ENCODE results near the gene FSD1L.
A peak's percentile ranks its signal among the peaks of the same experiment; 100 is the strongest.
"Not testable (repeated sequence)": the region's sequence is repeated elsewhere in the genome, so short reads cannot be mapped to it uniquely, and the experiment has no call there.

FSD1L gene

GRCh38 chr9:105484226-105484625 is 36.4 kb downstream of the FSD1L start:
- DNase-seq (ENCODE audit: low spot score), result peak; percentile 53

- DNase-seq (ENCODE audit: low spot score), result no peak
These were observed 37.3 kb downstream of the FSD1L start for GRCh38 chr9:105485131-105485530.

- no peak for DNase-seq (ENCODE audit: low spot score)
These were observed 49.0 kb downstream of the FSD1L start for GRCh38 chr9:105496826-105497225.

GRCh38 chr9:105497704-105498103 is 49.9 kb downstream of the FSD1L start:
- no peak for DNase-seq (ENCODE audit: low spot score)

GRCh38 chr9:105500108-105500766 is 52.4 kb downstream of the FSD1L start:
- no peak for DNase-seq (ENCODE audit: low spot score)

- no peak for DNase-seq (ENCODE audit: low spot score)
These were observed 53.6 kb downstream of the FSD1L start for GRCh38 chr9:105501414-105501813.

GRCh38 chr9:105502276-105502675 is 54.4 kb downstream of the FSD1L start:
- DNase-seq (ENCODE audit: low spot score), result no peak

GRCh38 chr9:105503881-105504280 is 56.0 kb downstream of the FSD1L start:
- no peak for DNase-seq (ENCODE audit: low spot score)

GRCh38 chr9:105507096-105507790 is 59.4 kb downstream of the FSD1L start:
- DNase-seq (ENCODE audit: low spot score), result peak; percentile 38

- DNase-seq (ENCODE audit: low spot score), result no peak
These were observed 60.7 kb downstream of the FSD1L start for GRCh38 chr9:105508530-105508929.

GRCh38 chr9:105510024-105510423 is 62.2 kb downstream of the FSD1L start:
- no peak for DNase-seq (ENCODE audit: low spot score)

GRCh38 chr9:105511446-105511845 is 63.6 kb downstream of the FSD1L start:
- no peak for DNase-seq (ENCODE audit: low spot score)

GRCh38 chr9:105515811-105516413 is 68.1 kb downstream of the FSD1L start:
- no peak for DNase-seq (ENCODE audit: low spot score)

GRCh38 chr9:105519710-105520369 is 72.0 kb downstream of the FSD1L start:
- not testable (repeated sequence) for DNase-seq (ENCODE audit: low spot score)

- not testable (repeated sequence) for DNase-seq (ENCODE audit: low spot score)
These were observed 73.2 kb downstream of the FSD1L start for GRCh38 chr9:105520992-105521391.

- not testable (repeated sequence) for DNase-seq (ENCODE audit: low spot score)
These were observed 75.0 kb downstream of the FSD1L start for GRCh38 chr9:105522618-105523385.

GRCh38 chr9:105531530-105531929 is 83.7 kb downstream of the FSD1L start:
- DNase-seq (ENCODE audit: low spot score), result no peak

GRCh38 chr9:105535920-105536668 is 88.3 kb downstream of the FSD1L start:
- no peak for DNase-seq (ENCODE audit: low spot score)

GRCh38 chr9:105539452-105539851 is 91.6 kb downstream of the FSD1L start:
- no peak for DNase-seq (ENCODE audit: low spot score)

- no peak for DNase-seq (ENCODE audit: low spot score)
These were observed 94.0 kb downstream of the FSD1L start for GRCh38 chr9:105541838-105542237.

GRCh38 chr9:105554042-105554441 is 106.2 kb downstream of the FSD1L start:
- no peak for DNase-seq (ENCODE audit: low spot score)
